Measurements from ENCODE around the gene PPP6R2.

GRCh38 chr22:50445880-50446707 is 103.0 kb downstream of the PPP6R2 start:
- TF ChIP-seq CTCF (conservative IDR thresholded peaks at IDR 0.05 in 1 of 2, IDR thresholded peaks at IDR 0.05 in 1 of 2; ENCODE audit: low read depth in 1 of 2, low read length in 2 of 2) (no peak), EZH2 (IDR thresholded peaks at IDR 0.05; ENCODE audit: low read length, missing control alignments) (no peak)
